ENCODE measurements around the gene DSTN. TPM values are rescaled to one million over a fixed set of nuclear protein-coding genes. Genes with fewer than 3 reads are reported as not detected.

Gene DSTN
- total and polyA plus RNA-seq, 2 of the 4 experiments (the other 2 are of a cell fraction): 221 to 269 TPM

DNA sequence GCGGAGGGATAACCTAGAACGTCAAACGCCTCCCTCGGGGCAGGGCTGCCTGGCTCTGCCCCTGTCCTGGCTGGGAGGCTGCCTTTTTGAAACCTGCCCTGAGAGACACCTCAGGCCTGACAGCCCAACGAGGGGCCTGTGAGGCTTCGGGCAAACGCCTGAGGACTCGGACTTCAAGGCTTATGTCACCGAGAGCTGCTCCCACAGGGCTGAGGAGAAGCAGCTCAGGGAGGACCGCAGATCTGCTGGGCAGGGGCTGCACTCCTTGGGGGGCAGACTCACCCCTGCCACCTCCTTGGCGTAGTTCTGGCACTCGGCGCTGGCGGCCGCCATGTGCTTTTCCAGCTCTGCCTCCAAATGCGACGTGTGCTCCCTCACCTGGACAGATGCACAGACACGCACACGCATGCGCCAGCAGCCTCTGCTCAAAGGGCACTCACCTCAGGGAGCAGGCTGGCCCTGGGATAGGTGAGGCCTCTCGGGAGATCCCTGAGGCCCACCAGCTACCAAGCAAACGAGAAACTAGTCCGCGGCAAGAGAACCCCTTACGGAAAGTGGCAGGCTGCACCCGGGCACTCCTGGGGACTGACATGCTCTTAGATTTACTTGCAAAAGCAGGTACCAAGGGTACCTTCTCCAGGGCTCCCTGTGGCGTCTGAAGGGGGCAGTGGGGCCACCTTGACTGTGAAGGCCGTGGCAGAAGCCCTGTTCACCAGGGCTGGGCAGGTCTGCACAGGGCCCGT lies 49.6 kb downstream of the DSTN start:
- POLR2A ChIA-PET (ENCODE audit: unreplicated experiment): no interaction called here
- intact Hi-C loops (cut with micrococcal nuclease): loop anchor here (10.0 kb wide), 1 partner anchor 115 kb away; no protein-coding TSS in a partner anchor
- H3K56ac ChIP-seq (ENCODE audit: extremely low read depth, insufficient read depth, low read length): no peak overlapping the region
- H3K36me3 ChIP-seq (ENCODE audit: control insufficient read depth, insufficient read depth, low read length): peaks cover 97% of the 10 kb centered on the region
- no peak for TF ChIP-seq RCOR1 (IDR thresholded peaks at IDR 0.05; ENCODE audit: insufficient replicate concordance, low read length)
- no peak for TF ChIP-seq RFX5 (IDR thresholded peaks at IDR 0.05; ENCODE audit: low read depth, low read length)
- no peak for TF ChIP-seq MAZ (IDR thresholded peaks at IDR 0.05; ENCODE audit: borderline replicate concordance, low read depth, low read length)
- no peak for TF ChIP-seq NFE2L2 (IDR thresholded peaks at IDR 0.05; ENCODE audit: low read depth, low read length)
- TF ChIP-seq CHD1 (IDR thresholded peaks at IDR 0.05; ENCODE audit: low read depth, low read length): no peak
- no peak for TF ChIP-seq MXI1 (IDR thresholded peaks at IDR 0.05; ENCODE audit: borderline replicate concordance, low read depth, low read length)
- TF ChIP-seq, protein P1, sequence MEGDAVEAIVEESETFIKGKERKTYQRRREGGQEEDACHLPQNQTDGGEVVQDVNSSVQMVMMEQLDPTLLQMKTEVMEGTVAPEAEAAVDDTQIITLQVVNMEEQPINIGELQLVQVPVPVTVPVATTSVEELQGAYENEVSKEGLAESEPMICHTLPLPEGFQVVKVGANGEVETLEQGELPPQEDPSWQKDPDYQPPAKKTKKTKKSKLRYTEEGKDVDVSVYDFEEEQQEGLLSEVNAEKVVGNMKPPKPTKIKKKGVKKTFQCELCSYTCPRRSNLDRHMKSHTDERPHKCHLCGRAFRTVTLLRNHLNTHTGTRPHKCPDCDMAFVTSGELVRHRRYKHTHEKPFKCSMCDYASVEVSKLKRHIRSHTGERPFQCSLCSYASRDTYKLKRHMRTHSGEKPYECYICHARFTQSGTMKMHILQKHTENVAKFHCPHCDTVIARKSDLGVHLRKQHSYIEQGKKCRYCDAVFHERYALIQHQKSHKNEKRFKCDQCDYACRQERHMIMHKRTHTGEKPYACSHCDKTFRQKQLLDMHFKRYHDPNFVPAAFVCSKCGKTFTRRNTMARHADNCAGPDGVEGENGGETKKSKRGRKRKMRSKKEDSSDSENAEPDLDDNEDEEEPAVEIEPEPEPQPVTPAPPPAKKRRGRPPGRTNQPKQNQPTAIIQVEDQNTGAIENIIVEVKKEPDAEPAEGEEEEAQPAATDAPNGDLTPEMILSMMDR (conservative IDR thresholded peaks at IDR 0.05; ENCODE audit: low read depth, low read length): no peak
- TF ChIP-seq, protein P2, sequence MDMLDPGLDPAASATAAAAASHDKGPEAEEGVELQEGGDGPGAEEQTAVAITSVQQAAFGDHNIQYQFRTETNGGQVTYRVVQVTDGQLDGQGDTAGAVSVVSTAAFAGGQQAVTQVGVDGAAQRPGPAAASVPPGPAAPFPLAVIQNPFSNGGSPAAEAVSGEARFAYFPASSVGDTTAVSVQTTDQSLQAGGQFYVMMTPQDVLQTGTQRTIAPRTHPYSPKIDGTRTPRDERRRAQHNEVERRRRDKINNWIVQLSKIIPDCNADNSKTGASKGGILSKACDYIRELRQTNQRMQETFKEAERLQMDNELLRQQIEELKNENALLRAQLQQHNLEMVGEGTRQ (IDR thresholded peaks at IDR 0.05; ENCODE audit: low read depth, low read length): no peak
- no peak for TF ChIP-seq CEBPB (IDR thresholded peaks at IDR 0.05; ENCODE audit: low read depth, low read length)
- H3K9me1 ChIP-seq (ENCODE audit: insufficient read depth, low read length): no peaks in the 10 kb centered on the region
- H2AK5ac ChIP-seq (ENCODE audit: low read depth, low read length): no peak overlapping the region
- BruUV-seq (replicated peaks): no TSS peak
- dilution Hi-C loops (cut with HindIII; ENCODE audit: low sequenced_read_pairs, unreplicated experiment): no loop called here
- H4K20me1 ChIP-seq (ENCODE audit: insufficient read depth, low read length): peaks cover 65% of the 10 kb centered on the region
- H2BK20ac ChIP-seq (ENCODE audit: low read depth, low read length): no peak overlapping the region
- no peak overlapping the region for H2BK15ac ChIP-seq (ENCODE audit: low read depth, low read length)
- no peak overlapping the region for H2AFZ ChIP-seq (replicated peaks; ENCODE audit: low read length, poor library complexity)
- H3K4me2 ChIP-seq (ENCODE audit: low read depth, low read length): no peak overlapping the region
- H3K79me1 ChIP-seq (ENCODE audit: low read depth in 1 of 2, low read length in 2 of 2): peaks cover 13 to 64% of the 10 kb centered on the region in 2 experiments
- no peak overlapping the region for H2AK9ac ChIP-seq (replicated peaks; ENCODE audit: low read depth, low read length, poor library complexity)
- in situ Hi-C loops (cut with MboI; ENCODE audit: low sequenced_read_pairs): no loop called here
- H4K8ac ChIP-seq (ENCODE audit: low read depth in 2 of 2, low read length in 2 of 2): no peak overlapping the region
- H3K14ac ChIP-seq (replicated peaks; ENCODE audit: low read depth, low read length): no peak overlapping the region
- H3K9me3 ChIP-seq (ENCODE audit: control insufficient read depth, insufficient read depth, low read length): no peaks in the 10 kb centered on the region
- H3K4me3 ChIP-seq (ENCODE audit: insufficient read depth, low read depth, low read length): no peak overlapping the region
- H3K4me1 ChIP-seq (ENCODE audit: control insufficient read depth, insufficient read depth, low read length): no peaks in the 10 kb centered on the region; the same call in 1 of the 2 replicates
- H3K18ac ChIP-seq (ENCODE audit: low read depth, low read length): no peak overlapping the region
- no peak overlapping the region for H3K27ac ChIP-seq (ENCODE audit: insufficient read depth, low read length)
- no peak overlapping the region for H3K4ac ChIP-seq (ENCODE audit: low read depth, low read length)
- no peak overlapping the region for H2BK5ac ChIP-seq (ENCODE audit: low read depth, low read length, poor library complexity, severe bottlenecking)
- H4K91ac ChIP-seq (ENCODE audit: insufficient read depth, low read depth, low read length): no peak overlapping the region
- no peak overlapping the region for H2BK120ac ChIP-seq (ENCODE audit: low read depth, low read length)
- no peak overlapping the region for H3K9ac ChIP-seq (ENCODE audit: low read depth, low read length)
- ATAC-seq (ENCODE audit: low read depth) (no peak), DNase-seq (no peak)
- H3K23ac ChIP-seq (ENCODE audit: low read depth, low read length): no peak overlapping the region
- H4K5ac ChIP-seq (ENCODE audit: low read depth, low read length): no peak overlapping the region
- CTCF ChIA-PET: no interaction called here
- no peaks in the 10 kb centered on the region for H3K27me3 ChIP-seq (ENCODE audit: control insufficient read depth, insufficient read depth, low read length)
- 82% methylated on average over 12 of the region's 29 CpGs; no CpG with 5 or more reads in 1 of the 2 experiments for WGBS, 2 experiments (ENCODE audit: extremely low coverage in 2 of 2, insufficient read length in 1 of 2)
